GM12891 (cell line): ENCODE data around the gene ADAMTS18.

Source experiments
- POLR2A ChIP-seq: IDR thresholded peaks from 2 replicates; pipeline ENCODE4 v1.6.1; 2011; ENCODE audit warnings: low read depth, low read length, control low read depth
- TAF1 ChIP-seq: IDR thresholded peaks from 2 replicates; pipeline ENCODE4 v1.6.1; 2011; ENCODE audit warnings: low read depth, low read length, control low read depth

DNA sequence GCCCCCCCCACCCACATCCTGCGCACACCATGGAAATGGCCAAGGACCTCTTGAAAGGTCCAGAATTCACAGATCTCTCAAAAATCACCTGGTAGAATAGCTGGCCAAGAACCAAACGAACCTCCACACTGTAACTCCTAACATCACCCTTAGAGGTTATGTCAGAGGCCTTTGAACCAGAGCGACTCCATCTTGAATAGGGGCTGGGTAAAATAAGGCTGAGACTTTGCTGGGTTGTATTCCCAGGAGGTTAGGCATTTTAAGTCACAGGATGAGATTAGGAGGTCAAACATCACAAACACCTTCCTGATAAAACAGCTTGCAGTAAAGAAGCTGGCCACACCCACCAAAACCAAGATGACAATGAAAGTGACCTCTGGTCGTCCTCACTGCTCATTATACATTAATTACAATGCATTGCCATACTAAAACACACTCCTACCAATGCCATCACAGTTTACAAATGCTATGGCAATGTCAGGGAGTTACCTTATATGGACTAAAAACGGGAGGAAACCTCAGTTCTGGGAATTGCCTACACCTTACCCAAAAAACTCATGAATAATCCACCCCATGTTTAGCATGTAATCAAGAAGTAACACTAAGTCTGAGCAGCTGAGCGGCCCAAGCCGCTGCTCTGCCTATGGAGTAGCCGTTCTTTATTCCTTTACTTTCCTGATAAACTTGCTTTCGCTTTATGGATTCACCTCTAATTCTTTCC, 200.9 kb downstream of the ADAMTS18 start:
- TF ChIP-seq POLR2A (no peak), TAF1 (no peak)
